ENCODE results near the gene DNAH17.

DNA sequence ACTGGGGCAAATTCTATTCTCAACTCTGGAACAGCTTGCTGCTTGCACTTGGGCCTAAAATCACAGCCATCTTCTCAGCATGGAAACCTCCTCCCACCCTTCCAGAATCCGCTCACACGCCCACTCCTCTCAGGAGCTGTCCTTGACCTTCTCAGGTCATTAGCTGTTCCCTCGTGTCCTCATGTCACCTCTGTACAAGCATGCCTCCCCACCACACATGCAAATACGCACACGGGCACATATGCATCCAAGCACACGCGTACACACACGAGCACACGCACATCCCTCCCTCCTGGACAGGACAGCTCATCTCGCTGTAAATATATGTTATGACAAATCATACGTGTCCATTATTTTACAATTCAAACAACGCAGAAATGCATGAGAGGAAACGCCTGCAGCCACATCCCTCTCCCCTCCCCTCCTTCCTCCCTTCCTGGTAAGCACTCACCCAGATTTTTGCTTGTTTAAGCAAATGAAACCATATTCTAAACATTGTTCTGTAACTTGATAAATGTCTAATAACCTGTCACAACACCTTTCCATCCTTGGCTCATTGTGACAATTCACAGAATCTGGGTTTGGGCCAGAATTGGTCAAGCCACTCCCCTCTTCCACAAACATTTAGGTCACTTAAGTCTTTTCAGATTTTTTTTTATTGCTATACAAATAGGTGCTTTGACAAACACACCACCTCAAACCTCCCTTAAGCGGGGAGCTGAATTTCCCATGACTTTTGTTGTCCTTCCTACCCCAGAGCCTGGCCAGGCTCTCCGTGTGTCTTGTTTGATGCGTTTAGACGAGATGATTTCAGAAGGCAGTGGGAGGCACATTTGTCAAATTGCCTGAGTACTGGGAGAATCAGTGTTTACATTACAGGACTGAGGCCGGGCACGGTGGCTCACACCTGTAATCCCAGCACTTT is 41.7 kb downstream of the DNAH17 start:
- TF ChIP-seq HNRNPUL1 (IDR thresholded peaks at IDR 0.05; ENCODE audit: low read depth, low read length) (no peak), PRDM15 (CRISPR knock-in tag; IDR thresholded peaks at IDR 0.05) (no peak), ZNF496 (CRISPR knock-in tag; IDR thresholded peaks at IDR 0.05; ENCODE audit: insufficient replicate concordance) (no peak), IRF2 (CRISPR knock-in tag; IDR thresholded peaks at IDR 0.05) (no peak), NR2C2 (CRISPR knock-in tag; IDR thresholded peaks at IDR 0.05; ENCODE audit: borderline replicate concordance) (no peak), ZNF788 (CRISPR knock-in tag; IDR thresholded peaks at IDR 0.05; ENCODE audit: borderline replicate concordance) (no peak), ATF3 (CRISPR knock-in tag; IDR thresholded peaks at IDR 0.05) (no peak), CTCF (CRISPR knock-in tag; IDR thresholded peaks at IDR 0.05) (no peak), CC2D1A (CRISPR knock-in tag; IDR thresholded peaks at IDR 0.05) (no peak), U2AF2 (IDR thresholded peaks at IDR 0.05; ENCODE audit: low read depth, low read length) (no peak), POLR2A (IDR thresholded peaks at IDR 0.05; ENCODE audit: insufficient read depth in 1 of 2, low read depth in 2 of 2, low read length in 2 of 2) (no peak), EZH2 (conservative IDR thresholded peaks at IDR 0.05; ENCODE audit: low read depth, low read length) (no peak), JUND (CRISPR knock-in tag; IDR thresholded peaks at IDR 0.05) (no peak)
- TF ChIP-seq, protein P1, sequence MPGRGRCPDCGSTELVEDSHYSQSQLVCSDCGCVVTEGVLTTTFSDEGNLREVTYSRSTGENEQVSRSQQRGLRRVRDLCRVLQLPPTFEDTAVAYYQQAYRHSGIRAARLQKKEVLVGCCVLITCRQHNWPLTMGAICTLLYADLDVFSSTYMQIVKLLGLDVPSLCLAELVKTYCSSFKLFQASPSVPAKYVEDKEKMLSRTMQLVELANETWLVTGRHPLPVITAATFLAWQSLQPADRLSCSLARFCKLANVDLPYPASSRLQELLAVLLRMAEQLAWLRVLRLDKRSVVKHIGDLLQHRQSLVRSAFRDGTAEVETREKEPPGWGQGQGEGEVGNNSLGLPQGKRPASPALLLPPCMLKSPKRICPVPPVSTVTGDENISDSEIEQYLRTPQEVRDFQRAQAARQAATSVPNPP (CRISPR knock-in tag; IDR thresholded peaks at IDR 0.05) = no peak

Measured in HepG2 (cell line).